PFSK-1 (cell line): ENCODE measurements around the gene SIDT1.

Experiments
- POLR2AphosphoS5 ChIP-seq: IDR thresholded peaks from 2 replicates; pipeline ENCODE4 v1.6.1; 2012; ENCODE audit warnings: low read depth, mild to moderate bottlenecking, control low read depth, low read length, moderate library complexity
- TAF1 ChIP-seq: IDR thresholded peaks from 2 replicates; pipeline ENCODE4 v1.6.1; 2012; ENCODE audit warnings: low read length, control low read depth, borderline replicate concordance; ENCODE audit not compliant: insufficient read depth
- TF ChIP-seq, protein P1 (sequence below), 2 experiments: IDR thresholded peaks; 2 replicates each; pipeline versions ENCODE4 v1.6.1 to v1.8.0; 2011 to 2012; ENCODE audit warnings: low read depth in 2 of 2, low read length in 2 of 2, control low read depth in 1 of 2, inconsistent platforms in 1 of 2, mild to moderate bottlenecking in 1 of 2, moderate library complexity in 1 of 2; ENCODE audit not compliant: insufficient read depth in 1 of 2

DNA sequence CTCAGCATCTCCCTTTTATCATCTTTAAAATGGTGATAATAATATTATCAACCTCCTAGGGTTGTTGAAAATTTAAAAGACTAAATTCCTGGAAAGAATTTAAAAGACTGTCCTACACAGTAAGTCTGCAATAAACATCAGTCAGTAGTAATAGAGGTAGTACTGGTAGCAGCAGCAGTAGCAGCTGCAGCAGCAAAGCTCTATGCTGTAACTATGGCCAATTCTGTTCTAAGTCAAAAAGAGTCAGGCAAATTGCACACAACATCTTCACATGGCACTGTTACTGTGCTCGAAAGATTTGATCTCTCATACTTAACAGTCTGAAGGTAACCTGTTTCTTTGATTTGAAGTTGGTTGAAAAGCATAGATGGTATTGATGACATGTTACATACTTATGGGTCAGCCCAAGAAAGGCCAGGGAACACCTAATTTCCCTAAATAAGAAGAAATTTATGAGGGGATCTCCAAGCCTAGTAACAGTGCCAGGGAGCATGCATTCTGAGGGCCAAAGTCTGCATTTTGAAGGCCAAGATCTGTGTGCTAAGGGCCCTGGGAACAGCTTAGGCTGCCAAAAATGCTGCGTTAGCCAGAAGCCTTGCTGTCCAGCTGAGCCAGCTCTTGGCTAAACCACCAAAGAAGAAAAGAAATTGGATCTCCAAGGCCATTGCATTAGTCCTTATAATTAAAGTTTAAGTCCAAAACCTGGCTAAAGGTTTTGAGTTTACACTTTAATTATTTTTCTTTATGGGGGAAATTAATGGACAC is 68.2 kb downstream of the SIDT1 start:
- TF ChIP-seq TAF1 = no peak
- TF ChIP-seq, protein P1, sequence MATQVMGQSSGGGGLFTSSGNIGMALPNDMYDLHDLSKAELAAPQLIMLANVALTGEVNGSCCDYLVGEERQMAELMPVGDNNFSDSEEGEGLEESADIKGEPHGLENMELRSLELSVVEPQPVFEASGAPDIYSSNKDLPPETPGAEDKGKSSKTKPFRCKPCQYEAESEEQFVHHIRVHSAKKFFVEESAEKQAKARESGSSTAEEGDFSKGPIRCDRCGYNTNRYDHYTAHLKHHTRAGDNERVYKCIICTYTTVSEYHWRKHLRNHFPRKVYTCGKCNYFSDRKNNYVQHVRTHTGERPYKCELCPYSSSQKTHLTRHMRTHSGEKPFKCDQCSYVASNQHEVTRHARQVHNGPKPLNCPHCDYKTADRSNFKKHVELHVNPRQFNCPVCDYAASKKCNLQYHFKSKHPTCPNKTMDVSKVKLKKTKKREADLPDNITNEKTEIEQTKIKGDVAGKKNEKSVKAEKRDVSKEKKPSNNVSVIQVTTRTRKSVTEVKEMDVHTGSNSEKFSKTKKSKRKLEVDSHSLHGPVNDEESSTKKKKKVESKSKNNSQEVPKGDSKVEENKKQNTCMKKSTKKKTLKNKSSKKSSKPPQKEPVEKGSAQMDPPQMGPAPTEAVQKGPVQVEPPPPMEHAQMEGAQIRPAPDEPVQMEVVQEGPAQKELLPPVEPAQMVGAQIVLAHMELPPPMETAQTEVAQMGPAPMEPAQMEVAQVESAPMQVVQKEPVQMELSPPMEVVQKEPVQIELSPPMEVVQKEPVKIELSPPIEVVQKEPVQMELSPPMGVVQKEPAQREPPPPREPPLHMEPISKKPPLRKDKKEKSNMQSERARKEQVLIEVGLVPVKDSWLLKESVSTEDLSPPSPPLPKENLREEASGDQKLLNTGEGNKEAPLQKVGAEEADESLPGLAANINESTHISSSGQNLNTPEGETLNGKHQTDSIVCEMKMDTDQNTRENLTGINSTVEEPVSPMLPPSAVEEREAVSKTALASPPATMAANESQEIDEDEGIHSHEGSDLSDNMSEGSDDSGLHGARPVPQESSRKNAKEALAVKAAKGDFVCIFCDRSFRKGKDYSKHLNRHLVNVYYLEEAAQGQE (IDR thresholded peaks at IDR 0.05; ENCODE audit: insufficient read depth in 1 of 2, low read depth in 2 of 2, low read length in 2 of 2) = no peak
- no peak for TF ChIP-seq POLR2AphosphoS5
